Measurements from ENCODE around the gene TRPM1.

The TRPM1 gene

GRCh38 chr15:31037731-31038477 is 63.6 kb downstream of the TRPM1 start:
- DNase-seq (ENCODE audit: extremely low read depth, insufficient read length), result no peak
- Histone ChIP-seq H3K27me3 (replicated peaks; ENCODE audit: control insufficient read depth, insufficient read depth, low read length) (no peaks in the 10 kb centered on the region), H3K36me3 (ENCODE audit: control insufficient read depth, insufficient read depth, low read length) (no peaks in the 10 kb centered on the region), H3K4me3 (replicated peaks; ENCODE audit: low read depth, low read length) (no peak overlapping the region)
- TF ChIP-seq, protein P1, sequence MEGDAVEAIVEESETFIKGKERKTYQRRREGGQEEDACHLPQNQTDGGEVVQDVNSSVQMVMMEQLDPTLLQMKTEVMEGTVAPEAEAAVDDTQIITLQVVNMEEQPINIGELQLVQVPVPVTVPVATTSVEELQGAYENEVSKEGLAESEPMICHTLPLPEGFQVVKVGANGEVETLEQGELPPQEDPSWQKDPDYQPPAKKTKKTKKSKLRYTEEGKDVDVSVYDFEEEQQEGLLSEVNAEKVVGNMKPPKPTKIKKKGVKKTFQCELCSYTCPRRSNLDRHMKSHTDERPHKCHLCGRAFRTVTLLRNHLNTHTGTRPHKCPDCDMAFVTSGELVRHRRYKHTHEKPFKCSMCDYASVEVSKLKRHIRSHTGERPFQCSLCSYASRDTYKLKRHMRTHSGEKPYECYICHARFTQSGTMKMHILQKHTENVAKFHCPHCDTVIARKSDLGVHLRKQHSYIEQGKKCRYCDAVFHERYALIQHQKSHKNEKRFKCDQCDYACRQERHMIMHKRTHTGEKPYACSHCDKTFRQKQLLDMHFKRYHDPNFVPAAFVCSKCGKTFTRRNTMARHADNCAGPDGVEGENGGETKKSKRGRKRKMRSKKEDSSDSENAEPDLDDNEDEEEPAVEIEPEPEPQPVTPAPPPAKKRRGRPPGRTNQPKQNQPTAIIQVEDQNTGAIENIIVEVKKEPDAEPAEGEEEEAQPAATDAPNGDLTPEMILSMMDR (IDR thresholded peaks at IDR 0.05; ENCODE audit: insufficient read depth, low read length, poor library complexity, severe bottlenecking), result no peak

GRCh38 chr15:31036783-31037182 is 64.7 kb downstream of the TRPM1 start:
- no peaks in the 10 kb centered on the region for H3K27me3 ChIP-seq (replicated peaks; ENCODE audit: control insufficient read depth, insufficient read depth, low read length)
- H3K4me3 ChIP-seq (replicated peaks; ENCODE audit: low read depth, low read length), result no peak overlapping the region
- H3K36me3 ChIP-seq (ENCODE audit: control insufficient read depth, insufficient read depth, low read length), result no peaks in the 10 kb centered on the region
- DNase-seq (ENCODE audit: extremely low read depth, insufficient read length), result no peak
- TF ChIP-seq, protein P1 (IDR thresholded peaks at IDR 0.05; ENCODE audit: insufficient read depth, low read length, poor library complexity, severe bottlenecking), result no peak

DNA sequence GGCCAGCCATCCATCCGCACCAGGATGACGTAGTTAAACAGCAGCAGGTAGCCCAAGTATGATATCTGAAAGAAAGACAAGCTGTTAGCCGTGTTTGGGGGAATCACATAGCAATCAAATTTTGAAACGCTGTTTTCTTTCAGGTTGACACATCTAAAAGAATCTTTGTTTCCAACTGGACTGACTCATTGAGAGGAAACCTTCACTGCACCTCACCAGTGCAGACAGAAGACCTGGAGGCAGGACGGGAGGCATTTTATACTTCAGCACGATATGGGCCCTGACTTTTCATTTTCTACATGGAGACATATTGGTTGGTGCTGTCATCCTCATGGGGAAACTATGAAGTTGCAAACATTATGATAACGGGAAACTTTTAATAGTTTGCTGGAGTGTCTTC is 65.9 kb downstream of the TRPM1 start:
- no peaks in the 10 kb centered on the region for H3K27me3 ChIP-seq (replicated peaks; ENCODE audit: control insufficient read depth, insufficient read depth, low read length)
- DNase-seq (ENCODE audit: extremely low read depth, insufficient read length), result no peak
- TF ChIP-seq, protein P1 (IDR thresholded peaks at IDR 0.05; ENCODE audit: insufficient read depth, low read length, poor library complexity, severe bottlenecking), result no peak

DNA sequence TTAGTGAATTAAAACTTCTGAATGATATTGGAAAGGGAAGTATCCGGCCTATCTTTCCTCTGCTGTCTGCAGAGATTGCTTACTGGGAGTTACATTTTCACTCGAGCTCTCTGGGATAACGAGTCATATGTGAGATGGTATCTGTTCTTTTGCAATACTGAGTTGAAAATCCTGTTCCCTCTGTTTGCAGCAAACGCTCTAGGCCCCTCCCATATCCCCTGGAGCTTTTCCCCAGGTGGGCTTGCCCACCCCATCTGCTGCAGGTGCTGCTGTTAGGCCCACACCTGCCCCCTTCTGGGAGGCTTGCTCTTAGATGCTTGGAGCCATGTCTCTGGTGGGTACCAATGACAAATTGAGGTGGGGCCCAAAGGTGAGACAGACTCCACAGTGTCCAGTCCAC is 67.4 kb downstream of the TRPM1 start:
- TF ChIP-seq, protein P1 (IDR thresholded peaks at IDR 0.05; ENCODE audit: insufficient read depth, low read length, poor library complexity, severe bottlenecking), result peak; percentile 14
- H3K36me3 ChIP-seq (ENCODE audit: control insufficient read depth, insufficient read depth, low read length), result no peaks in the 10 kb centered on the region
- no peaks in the 10 kb centered on the region for H3K27me3 ChIP-seq (replicated peaks; ENCODE audit: control insufficient read depth, insufficient read depth, low read length)
- no peak for DNase-seq (ENCODE audit: extremely low read depth, insufficient read length)
- no peak overlapping the region for H3K4me3 ChIP-seq (replicated peaks; ENCODE audit: low read depth, low read length)

More for the DNA sequence above, 65.9 kb downstream of the TRPM1 start:
- Histone ChIP-seq H3K36me3 (ENCODE audit: control insufficient read depth, insufficient read depth, low read length) (no peaks in the 10 kb centered on the region), H3K4me3 (replicated peaks; ENCODE audit: low read depth, low read length) (no peak overlapping the region)

DNA sequence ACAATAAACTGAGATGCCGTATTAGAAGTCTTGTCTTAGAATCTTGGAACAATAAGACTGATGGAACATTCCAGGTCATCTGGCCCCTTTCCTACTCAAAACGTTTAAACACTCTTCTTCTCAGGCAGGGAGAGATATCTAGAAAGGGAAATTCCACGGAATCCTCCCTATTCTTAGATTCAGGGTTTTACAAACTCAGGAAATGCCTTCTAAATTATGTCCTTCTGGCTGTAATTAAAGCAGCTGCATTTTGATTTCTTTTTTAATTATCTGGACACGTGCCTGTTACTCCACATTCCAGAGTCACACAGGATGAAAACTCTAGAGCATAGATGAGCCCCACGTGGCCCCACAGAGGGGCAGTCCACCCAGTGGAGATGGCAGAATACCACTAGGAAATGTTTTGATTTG is 68.6 kb downstream of the TRPM1 start:
- no peak overlapping the region for H3K4me3 ChIP-seq (replicated peaks; ENCODE audit: low read depth, low read length)
- TF ChIP-seq, protein P1 (IDR thresholded peaks at IDR 0.05; ENCODE audit: insufficient read depth, low read length, poor library complexity, severe bottlenecking), result no peak
- H3K27me3 ChIP-seq (replicated peaks; ENCODE audit: control insufficient read depth, insufficient read depth, low read length), result no peaks in the 10 kb centered on the region
- no peak for DNase-seq (ENCODE audit: extremely low read depth, insufficient read length)
- H3K36me3 ChIP-seq (ENCODE audit: control insufficient read depth, insufficient read depth, low read length), result no peaks in the 10 kb centered on the region
